SK-N-SH (cell line): ENCODE results near the gene HSD11B1. TPM values are rescaled to one million over a fixed set of nuclear protein-coding genes. Genes with fewer than 3 reads are reported as not detected.
A peak's percentile ranks its signal among the peaks of the same experiment; 100 is the strongest.

Experiments
- CTCF ChIA-PET: fragments of 300-600, 350-600 bp; formaldehyde crosslinking; extraction: SDS; loops from one replicate; lab custom pipeline; 2021; lab: Yijun Ruan, JAX
- POLR2A ChIA-PET: fragments of 350-600 bp; sonication (Branson Sonifier 250); formaldehyde crosslinking; extraction: SDS; loops from one replicate; lab custom pipeline; 2020; ENCODE audit warnings: antibody characterized with exemption, inconsistent platforms; lab: Yijun Ruan, JAX
- DNase-seq: peaks from one replicate; pipeline ENCODE4 v3.0.0; 2012
- H2AFZ ChIP-seq: fragments of 200-600 bp; sonication (generic); 2 replicates; pipeline ENCODE4 v1.8.1; 2016; ENCODE audit warnings: antibody characterized with exemption, mild to moderate bottlenecking, low read depth
- H3F3A ChIP-seq: fragments of 200-600 bp; sonication (generic); replicated peaks from 2 replicates; pipeline ENCODE3; 2016; ENCODE audit warnings: antibody characterized with exemption, mild to moderate bottlenecking; ENCODE audit not compliant: insufficient read depth
- H3K27ac ChIP-seq, 2 experiments: fragments of 200-500 bp in 1 of 2; fragments of 200-600 bp in 1 of 2; sonication (Bioruptor generic) in 1 of 2; sonication (generic), shearing (Covaris generic) in 1 of 2; 2 replicates each; pipeline versions ENCODE4 v1.5.1 to v1.6.1; 2014 to 2016; ENCODE audit warnings: low read depth in 2 of 2, inconsistent platforms in 1 of 2, low read length in 1 of 2, mild to moderate bottlenecking in 1 of 2, mixed read lengths in 1 of 2
- H3K27me3 ChIP-seq: fragments of 200-600 bp; sonication (generic), shearing (Covaris generic); 2 replicates; pipeline ENCODE4 v1.6.1; 2016; ENCODE audit warnings: mixed run types; ENCODE audit not compliant: insufficient read depth
- H3K36me3 ChIP-seq, 2 experiments: fragments of 200-500 bp in 1 of 2; fragments of 200-600 bp in 1 of 2; sonication (Bioruptor generic) in 1 of 2; sonication (generic) in 1 of 2; replicated peaks in 1 of 2; 2 replicates each; pipeline versions ENCODE3 to v1.5.1; 2014 to 2016; ENCODE audit warnings: low read length in 1 of 2, mild to moderate bottlenecking in 1 of 2; ENCODE audit not compliant: insufficient read depth in 2 of 2, control insufficient read depth in 1 of 2
- H3K4me1 ChIP-seq, 2 experiments: fragments of 200-500 bp in 1 of 2; fragments of 200-600 bp in 1 of 2; sonication (Bioruptor generic) in 1 of 2; sonication (generic), shearing (Covaris generic) in 1 of 2; 2 replicates each; pipeline versions ENCODE4 v1.5.1 to v1.6.1; 2014 to 2016; ENCODE audit warnings: low read depth in 1 of 2, low read length in 1 of 2, mixed run types in 1 of 2; ENCODE audit not compliant: insufficient read depth in 2 of 2, control insufficient read depth in 1 of 2
- H3K4me2 ChIP-seq: fragments of 200-600 bp; sonication (generic), shearing (Covaris generic); 2 replicates; pipeline ENCODE4 v1.6.1; 2017; ENCODE audit warnings: mixed run types
- H3K4me3 ChIP-seq, 2 experiments: fragments of 200-500 bp in 1 of 2; fragments of 200-600 bp in 1 of 2; sonication (Bioruptor generic) in 1 of 2; sonication (generic), shearing (Covaris generic) in 1 of 2; 2 replicates each; pipeline versions ENCODE4 v1.5.1 to v1.8.1; 2014 to 2016; ENCODE audit warnings: low read depth in 2 of 2, inconsistent platforms in 1 of 2, low read length in 1 of 2, mild to moderate bottlenecking in 1 of 2, mixed read lengths in 1 of 2, moderate library complexity in 1 of 2
- H3K79me2 ChIP-seq: fragments of 200-600 bp; sonication (generic); 2 replicates; pipeline ENCODE4 v1.8.1; 2017; ENCODE audit warnings: mild to moderate bottlenecking; ENCODE audit not compliant: insufficient read depth
- H3K9ac ChIP-seq: fragments of 200-600 bp; sonication (generic); 2 replicates; pipeline ENCODE4 v1.6.1; 2017; ENCODE audit warnings: mixed run types
- H3K9me2 ChIP-seq: fragments of 200-600 bp; sonication (generic); 2 replicates; pipeline ENCODE4 v1.6.1; 2017; ENCODE audit warnings: mixed run types
- H3K9me3 ChIP-seq: fragments of 200-600 bp; sonication (generic); 2 replicates; pipeline ENCODE4 v1.6.1; 2017; ENCODE audit warnings: mixed run types, mild to moderate bottlenecking, moderate library complexity
- H4K20me1 ChIP-seq: fragments of 200-600 bp; sonication (generic); 2 replicates; pipeline ENCODE4 v1.6.1; 2017; ENCODE audit warnings: mild to moderate bottlenecking, mixed run types; ENCODE audit not compliant: insufficient read depth
- CHD2 ChIP-seq: fragments of 150-350 bp; IDR thresholded peaks from 2 replicates; pipeline ENCODE4 v1.6.1; 2018; ENCODE audit warnings: low read length; ENCODE audit not compliant: partially characterized antibody
- EZH2phosphoT487 ChIP-seq: fragments of 200-600 bp; sonication (generic); IDR thresholded peaks from 2 replicates; pipeline ENCODE4 v1.6.1; 2017; ENCODE audit warnings: low read depth, mixed run types, mild to moderate bottlenecking, antibody characterized with exemption, moderate library complexity, borderline replicate concordance
- FOSL2 ChIP-seq: IDR thresholded peaks from 2 replicates; pipeline ENCODE4 v1.4.0; 2012; ENCODE audit warnings: low read depth, mild to moderate bottlenecking, moderate library complexity, borderline replicate concordance
- FOXM1 ChIP-seq: IDR thresholded peaks from 2 replicates; pipeline ENCODE4 v1.4.0; 2012; ENCODE audit warnings: low read depth, mild to moderate bottlenecking
- GATA2 ChIP-seq: sonication (generic); formaldehyde crosslinking; IDR thresholded peaks from 2 replicates; pipeline ENCODE4 v1.5.0; 2020; ENCODE audit warnings: mild to moderate bottlenecking, missing genetic modification reagents
- JUND ChIP-seq: IDR thresholded peaks from 2 replicates; pipeline ENCODE4 v1.4.0; 2012
- MEF2A ChIP-seq: IDR thresholded peaks from 2 replicates; pipeline ENCODE4 v1.4.0; 2012; ENCODE audit warnings: low read depth, borderline replicate concordance
- MXI1 ChIP-seq: IDR thresholded peaks from 2 replicates; pipeline ENCODE4 v1.6.1; 2012; ENCODE audit warnings: mild to moderate bottlenecking, low read depth, low read length, improper control_type of control experiment
- NFIC ChIP-seq: IDR thresholded peaks from 2 replicates; pipeline ENCODE4 v1.4.0; 2012; ENCODE audit warnings: borderline replicate concordance
- RCOR1 ChIP-seq: fragments of 150-350 bp; IDR thresholded peaks from 2 replicates; pipeline ENCODE4 v1.6.1; 2017; ENCODE audit warnings: antibody characterized with exemption, low read length
- SIN3A ChIP-seq: IDR thresholded peaks from 2 replicates; pipeline ENCODE4 v1.6.1; 2012; ENCODE audit warnings: low read depth, mild to moderate bottlenecking, low read length, moderate library complexity, borderline replicate concordance
- SMC3 ChIP-seq: IDR thresholded peaks from 2 replicates; pipeline ENCODE4 v1.6.1; 2012; ENCODE audit warnings: low read depth, low read length, improper control_type of control experiment
- YY1 ChIP-seq: IDR thresholded peaks from 2 replicates; pipeline ENCODE4 v1.4.0; 2012; ENCODE audit warnings: low read depth, mild to moderate bottlenecking
- WGBS: methylation state at CpG from one replicate; pipeline ENCODE4 v1.1.6; 2017; ENCODE audit warnings: low lambda C conversion rate; 5-methylcytosine and 5-hydroxymethylcytosine counted together
- polyA plus RNA-seq, 3 experiments: library from polyadenylated mRNA; depleted of rRNA; stranded (reverse); fragments of >200 nt; gene quantifications; 2 replicates each; pipeline ENCODE4 v1.2.3, GENCODE V29; 2012
- TF ChIP-seq, protein P1 (sequence below): IDR thresholded peaks from 2 replicates; pipeline ENCODE4 v1.4.0; 2012; ENCODE audit warnings: low read depth, borderline replicate concordance
- TF ChIP-seq, protein P2 (sequence below): fragments of 200-600 bp; sonication (generic); IDR thresholded peaks from 2 replicates; pipeline ENCODE4 v1.6.1; 2017; ENCODE audit warnings: antibody characterized with exemption, mild to moderate bottlenecking, moderate library complexity
- TF ChIP-seq, protein P3 (sequence below): IDR thresholded peaks from 2 replicates; pipeline ENCODE4 v1.6.1; 2012; ENCODE audit warnings: mild to moderate bottlenecking, low read depth, low read length, moderate library complexity

Gene HSD11B1
- polyA plus RNA-seq, 1 of the 3 experiments (the other 2 are of a cell fraction): 0.23 TPM

DNA sequence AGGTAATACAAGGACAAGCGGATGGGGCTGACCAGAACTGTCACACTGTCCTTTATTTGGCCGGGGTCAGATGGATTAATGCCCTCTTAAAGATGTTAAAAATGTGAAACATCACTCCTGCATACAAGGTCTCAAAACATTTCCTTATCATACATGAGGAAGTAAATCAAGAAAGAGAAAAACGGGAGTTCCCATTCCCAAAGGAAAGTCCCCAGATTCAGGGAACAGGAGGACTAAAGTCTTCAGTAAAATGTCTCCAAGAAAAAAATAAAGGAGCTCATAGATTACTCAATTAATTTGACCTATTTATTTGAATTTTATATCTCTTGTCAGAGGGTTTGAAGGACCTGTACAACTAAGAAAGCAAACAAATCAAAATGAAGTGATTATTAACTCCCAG is 13.4 kb upstream of the HSD11B1 start:
- Histone ChIP-seq H3F3A (peaks cover 26% of the 10 kb centered on the region), H3K27ac (no peak overlapping the region), H3K4me3 (no peak overlapping the region), H4K20me1 (no peaks in the 10 kb centered on the region), H2AFZ (peak overlapping the region; percentile 16; the same call in 1 of the 2 replicates), H3K27me3 (no peaks in the 10 kb centered on the region), H3K9ac (no peak overlapping the region), H3K9me2 (no peaks in the 10 kb centered on the region), H3K79me2 (no peaks in the 10 kb centered on the region), H3K4me1 (peaks cover 12 to 28% of the 10 kb centered on the region in 2 experiments), H3K4me2 (no peak overlapping the region), H3K36me3 (no peaks in the 10 kb centered on the region), H3K9me3 (no peaks in the 10 kb centered on the region)
- no peak for DNase-seq
- POLR2A ChIA-PET: no interaction called here
- CTCF ChIA-PET: interaction anchor here (0.9 to 5.9 kb wide), 7 partner anchors 8 to 254 kb away, joined by 3 to 42 read pairs (median 15); partner anchors contain the start of gene G0S2
- TF ChIP-seq JUND (no peak), FOXM1 (no peak), MEF2A (no peak), SIN3A (no peak), NFIC (no peak), SMC3 (no peak), GATA2 (CRISPR knock-in tag) (no peak), CHD2 (no peak), YY1 (no peak), EZH2phosphoT487 (no peak), FOSL2 (no peak)
- TF ChIP-seq, protein P1, sequence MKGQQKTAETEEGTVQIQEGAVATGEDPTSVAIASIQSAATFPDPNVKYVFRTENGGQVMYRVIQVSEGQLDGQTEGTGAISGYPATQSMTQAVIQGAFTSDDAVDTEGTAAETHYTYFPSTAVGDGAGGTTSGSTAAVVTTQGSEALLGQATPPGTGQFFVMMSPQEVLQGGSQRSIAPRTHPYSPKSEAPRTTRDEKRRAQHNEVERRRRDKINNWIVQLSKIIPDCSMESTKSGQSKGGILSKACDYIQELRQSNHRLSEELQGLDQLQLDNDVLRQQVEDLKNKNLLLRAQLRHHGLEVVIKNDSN: no peak
- TF ChIP-seq, protein P2, sequence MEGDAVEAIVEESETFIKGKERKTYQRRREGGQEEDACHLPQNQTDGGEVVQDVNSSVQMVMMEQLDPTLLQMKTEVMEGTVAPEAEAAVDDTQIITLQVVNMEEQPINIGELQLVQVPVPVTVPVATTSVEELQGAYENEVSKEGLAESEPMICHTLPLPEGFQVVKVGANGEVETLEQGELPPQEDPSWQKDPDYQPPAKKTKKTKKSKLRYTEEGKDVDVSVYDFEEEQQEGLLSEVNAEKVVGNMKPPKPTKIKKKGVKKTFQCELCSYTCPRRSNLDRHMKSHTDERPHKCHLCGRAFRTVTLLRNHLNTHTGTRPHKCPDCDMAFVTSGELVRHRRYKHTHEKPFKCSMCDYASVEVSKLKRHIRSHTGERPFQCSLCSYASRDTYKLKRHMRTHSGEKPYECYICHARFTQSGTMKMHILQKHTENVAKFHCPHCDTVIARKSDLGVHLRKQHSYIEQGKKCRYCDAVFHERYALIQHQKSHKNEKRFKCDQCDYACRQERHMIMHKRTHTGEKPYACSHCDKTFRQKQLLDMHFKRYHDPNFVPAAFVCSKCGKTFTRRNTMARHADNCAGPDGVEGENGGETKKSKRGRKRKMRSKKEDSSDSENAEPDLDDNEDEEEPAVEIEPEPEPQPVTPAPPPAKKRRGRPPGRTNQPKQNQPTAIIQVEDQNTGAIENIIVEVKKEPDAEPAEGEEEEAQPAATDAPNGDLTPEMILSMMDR: no peak
- 74% methylated on average over 3 of the region's 3 CpGs for WGBS

DNA sequence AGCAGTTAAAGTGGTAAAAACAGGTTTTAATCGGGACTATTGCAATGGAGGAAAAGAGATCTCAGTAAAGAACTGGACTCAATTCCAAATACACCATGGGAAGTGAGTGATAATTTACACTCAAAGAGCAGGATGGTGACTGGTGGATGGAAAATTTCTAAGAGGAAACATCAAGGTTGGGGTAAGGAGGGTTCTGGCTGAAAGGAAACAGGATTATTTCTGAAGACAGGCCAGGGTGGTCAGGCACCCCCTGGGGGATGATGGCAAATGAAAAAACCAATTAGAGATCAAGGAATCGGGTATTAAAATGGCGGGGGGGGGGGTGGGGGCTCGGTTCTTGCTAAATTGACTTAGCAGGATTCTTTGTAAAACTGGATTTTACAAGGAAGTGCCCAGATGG is 12.3 kb upstream of the HSD11B1 start:
- TF ChIP-seq JUND (no peak), RCOR1 (no peak), MXI1 (no peak)
- TF ChIP-seq, protein P3, sequence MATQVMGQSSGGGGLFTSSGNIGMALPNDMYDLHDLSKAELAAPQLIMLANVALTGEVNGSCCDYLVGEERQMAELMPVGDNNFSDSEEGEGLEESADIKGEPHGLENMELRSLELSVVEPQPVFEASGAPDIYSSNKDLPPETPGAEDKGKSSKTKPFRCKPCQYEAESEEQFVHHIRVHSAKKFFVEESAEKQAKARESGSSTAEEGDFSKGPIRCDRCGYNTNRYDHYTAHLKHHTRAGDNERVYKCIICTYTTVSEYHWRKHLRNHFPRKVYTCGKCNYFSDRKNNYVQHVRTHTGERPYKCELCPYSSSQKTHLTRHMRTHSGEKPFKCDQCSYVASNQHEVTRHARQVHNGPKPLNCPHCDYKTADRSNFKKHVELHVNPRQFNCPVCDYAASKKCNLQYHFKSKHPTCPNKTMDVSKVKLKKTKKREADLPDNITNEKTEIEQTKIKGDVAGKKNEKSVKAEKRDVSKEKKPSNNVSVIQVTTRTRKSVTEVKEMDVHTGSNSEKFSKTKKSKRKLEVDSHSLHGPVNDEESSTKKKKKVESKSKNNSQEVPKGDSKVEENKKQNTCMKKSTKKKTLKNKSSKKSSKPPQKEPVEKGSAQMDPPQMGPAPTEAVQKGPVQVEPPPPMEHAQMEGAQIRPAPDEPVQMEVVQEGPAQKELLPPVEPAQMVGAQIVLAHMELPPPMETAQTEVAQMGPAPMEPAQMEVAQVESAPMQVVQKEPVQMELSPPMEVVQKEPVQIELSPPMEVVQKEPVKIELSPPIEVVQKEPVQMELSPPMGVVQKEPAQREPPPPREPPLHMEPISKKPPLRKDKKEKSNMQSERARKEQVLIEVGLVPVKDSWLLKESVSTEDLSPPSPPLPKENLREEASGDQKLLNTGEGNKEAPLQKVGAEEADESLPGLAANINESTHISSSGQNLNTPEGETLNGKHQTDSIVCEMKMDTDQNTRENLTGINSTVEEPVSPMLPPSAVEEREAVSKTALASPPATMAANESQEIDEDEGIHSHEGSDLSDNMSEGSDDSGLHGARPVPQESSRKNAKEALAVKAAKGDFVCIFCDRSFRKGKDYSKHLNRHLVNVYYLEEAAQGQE: no peak
- TF ChIP-seq, protein P1: no peak
- Histone ChIP-seq H4K20me1 (no peaks in the 10 kb centered on the region), H3K4me3 (no peak overlapping the region), H3F3A (peaks cover 24% of the 10 kb centered on the region), H3K27ac (peak overlapping the region; percentile 64; a peak in 2 of 4 replicates), H3K36me3 (no peaks in the 10 kb centered on the region), H3K9me3 (no peaks in the 10 kb centered on the region), H3K9ac (0 out of 2 replicates have a peak overlapping the region, but pooled peaks have one; percentile 20), H2AFZ (peak overlapping the region; percentile 88), H3K4me2 (0 out of 2 replicates have a peak overlapping the region, but pooled peaks have one; percentile 1), H3K27me3 (no peaks in the 10 kb centered on the region), H3K4me1 (peaks cover 8 to 28% of the 10 kb centered on the region in 2 experiments), H3K9me2 (no peaks in the 10 kb centered on the region), H3K79me2 (no peaks in the 10 kb centered on the region)
- ChIA-PET POLR2A (no interaction called here), CTCF (interaction anchor here (0.8 to 5.9 kb wide), 34 partner anchors 9 to 131 kb away, joined by 3 to 42 read pairs (median 5); partner anchors contain the start of genes CAMK1G and G0S2)
- 45% methylated on average over 4 of the region's 4 CpGs for WGBS
- no peak for DNase-seq
